Activated CD4-positive, alpha-beta T cell treated with anti-CD3 and anti-CD28 coated beads, Interleukin-2, Interleukin-6, amounts not matched to agents 100 ng/mL and 50 ng/mL, durations not matched to agents 16 hours and 8 hours (primary cell): Measurements from ENCODE around the gene LRP8.

Source experiments
- DNase-seq: peaks from one replicate; pipeline ENCODE4 v3.0.0-alpha.2; 2020

The LRP8 gene

DNA sequence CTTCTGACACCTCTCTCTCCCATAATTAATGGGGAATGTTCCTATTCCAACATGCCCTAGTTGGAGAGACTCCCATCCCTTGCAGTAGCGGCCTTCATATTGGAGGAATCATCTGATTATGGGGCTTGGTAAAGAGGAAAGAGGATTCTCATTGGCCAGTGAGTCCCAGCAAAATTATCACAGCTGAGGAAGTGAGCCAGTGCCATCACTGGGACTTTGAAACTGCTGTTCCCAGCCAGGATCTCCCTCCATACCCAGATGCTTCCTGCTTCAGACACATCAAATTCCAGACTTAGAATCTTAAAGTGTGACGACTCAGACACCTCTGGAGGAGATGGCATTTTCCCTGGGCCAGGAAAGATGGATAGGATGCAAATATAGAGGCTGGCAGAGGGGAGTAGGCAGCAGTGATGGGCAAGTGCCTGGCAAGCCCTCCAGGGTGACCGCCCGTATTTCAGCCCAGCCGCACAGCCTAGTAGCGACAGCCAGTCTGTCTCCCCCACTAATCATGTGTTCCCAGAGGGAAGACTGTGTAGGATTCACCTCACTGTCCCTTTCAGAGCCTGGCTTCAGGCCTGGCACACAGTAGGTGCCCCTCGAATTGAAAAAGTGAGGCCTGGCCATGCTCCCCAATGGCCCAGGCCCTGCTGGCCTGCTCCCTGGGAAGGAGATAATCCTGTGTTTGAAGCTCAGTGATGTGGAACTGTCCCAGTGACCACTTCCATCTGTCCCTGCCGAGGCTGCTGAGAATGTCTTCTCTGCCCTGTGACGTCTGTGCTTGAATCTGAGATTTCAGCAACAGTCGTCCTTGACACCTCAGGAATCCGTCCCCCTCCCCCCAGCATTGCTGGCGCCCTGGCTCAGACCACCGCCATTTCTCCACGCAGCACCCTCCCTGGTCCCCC, 48.3 kb downstream of the LRP8 start:
- no peak for DNase-seq

DNA sequence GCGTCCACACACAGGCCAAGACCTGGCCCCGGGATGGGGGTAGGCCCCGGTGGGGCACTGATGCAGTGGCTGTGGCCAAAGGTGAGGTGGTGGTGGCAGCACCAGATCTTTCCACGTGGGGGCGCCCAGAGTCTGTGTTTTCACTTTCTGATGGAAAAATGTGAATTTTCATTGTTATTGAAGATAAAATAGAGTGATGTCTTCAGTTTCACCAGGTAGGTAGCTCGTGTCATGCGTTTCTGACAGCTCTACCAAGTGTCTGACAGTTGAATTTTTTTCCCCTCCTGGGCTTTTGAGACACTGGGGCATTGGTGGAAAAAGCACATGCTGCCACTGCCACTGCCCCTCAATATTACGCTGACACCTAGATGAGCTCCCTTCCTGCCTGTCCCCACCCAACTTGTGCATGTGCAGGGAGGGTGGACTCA, 49.6 kb downstream of the LRP8 start:
- DNase-seq, result peak; percentile 56

DNA sequence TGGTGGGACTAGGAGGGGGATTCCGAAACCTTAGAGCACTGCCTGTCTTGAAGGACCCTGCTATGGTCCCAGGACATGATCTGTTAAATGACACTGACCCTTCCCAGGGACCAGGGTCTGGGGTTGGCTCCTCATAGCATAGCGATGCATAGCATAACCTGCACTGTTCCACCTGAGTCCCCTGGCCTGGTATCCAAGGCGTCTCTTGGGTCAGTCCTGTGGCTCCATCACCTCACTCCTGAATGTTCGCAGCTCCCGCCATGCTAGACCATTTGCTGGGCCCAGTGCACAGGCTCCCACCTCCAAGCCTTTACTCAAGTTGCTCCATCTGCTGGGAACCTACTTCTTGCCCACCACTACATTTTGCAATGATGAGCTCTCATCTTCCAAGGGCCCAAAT, 50.5 kb downstream of the LRP8 start:
- no peak for DNase-seq

DNA sequence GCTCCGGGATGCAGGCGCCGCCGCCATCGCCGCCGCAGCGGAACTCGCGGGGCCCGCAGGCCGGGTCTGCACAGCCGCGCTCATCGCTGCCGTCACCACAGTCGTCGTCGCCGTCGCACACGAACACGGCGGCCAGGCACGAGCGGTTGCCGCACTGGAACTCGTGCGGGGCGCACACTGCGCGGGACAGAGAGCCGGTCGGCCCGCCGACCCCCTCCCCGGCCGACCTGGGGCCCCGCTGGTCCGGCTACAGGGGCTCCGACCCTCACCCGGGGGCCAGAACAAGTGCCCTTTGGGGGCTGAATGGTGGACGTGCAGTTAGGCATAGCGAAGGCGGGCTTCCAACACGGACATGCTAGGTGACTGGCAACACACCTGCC, 51.0 kb downstream of the LRP8 start:
- DNase-seq, result no peak

DNA sequence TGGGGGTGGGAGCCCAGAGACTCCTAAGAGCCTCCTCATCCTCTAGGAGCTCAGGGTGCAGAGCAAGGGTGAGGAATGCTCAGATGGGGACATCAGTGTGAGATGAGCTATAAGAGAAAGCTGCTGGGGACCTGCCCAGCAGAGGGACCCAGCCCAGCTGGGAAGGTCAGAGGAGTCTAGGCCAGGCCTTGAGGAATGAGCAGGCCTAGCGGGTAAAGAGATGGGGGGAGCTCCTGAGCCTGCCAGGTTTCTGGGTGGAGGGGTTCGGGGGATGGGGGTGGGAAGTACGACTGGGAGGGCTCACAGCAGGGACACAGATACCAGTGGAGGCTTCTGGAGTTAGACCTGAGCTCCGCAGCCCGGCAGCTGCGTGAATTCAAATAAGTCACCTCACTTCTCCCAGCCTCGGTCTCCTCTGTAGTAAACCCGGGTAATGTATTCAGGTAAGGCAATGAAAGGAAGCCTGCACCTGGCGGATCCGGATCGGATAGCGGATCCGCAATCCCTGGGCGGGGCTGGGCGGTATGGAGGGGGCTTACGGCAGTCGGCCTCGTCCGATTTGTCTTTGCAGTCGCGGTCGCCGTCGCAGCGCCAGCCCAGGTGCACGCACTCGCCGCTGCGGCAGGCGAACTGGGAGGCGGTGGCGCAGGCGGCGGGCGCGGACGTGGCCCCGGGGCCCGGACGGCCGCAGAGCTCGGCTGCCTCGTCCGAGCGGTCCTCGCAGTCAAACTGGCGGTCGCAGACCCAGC, 51.5 kb downstream of the LRP8 start:
- DNase-seq, result no peak

DNA sequence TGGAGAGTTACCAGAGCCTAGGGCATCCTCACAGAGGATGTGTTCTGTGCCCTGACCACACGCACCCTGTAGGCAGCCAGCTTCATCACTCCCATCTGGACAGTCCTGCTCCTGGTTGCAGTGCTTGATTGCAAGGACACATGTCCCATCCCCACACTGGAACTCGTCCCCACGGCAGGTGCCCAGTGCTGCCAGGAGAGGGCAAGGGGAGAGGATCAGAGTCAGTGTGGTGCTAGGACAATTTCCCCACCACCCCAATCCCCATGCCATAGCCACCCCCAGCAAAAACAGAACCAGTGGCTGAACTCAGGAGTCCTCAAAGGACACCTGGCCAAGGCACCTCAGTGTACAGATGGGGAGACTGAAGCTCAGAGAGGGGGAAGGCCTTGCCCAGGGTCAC, 52.3 kb downstream of the LRP8 start:
- no peak for DNase-seq

DNA sequence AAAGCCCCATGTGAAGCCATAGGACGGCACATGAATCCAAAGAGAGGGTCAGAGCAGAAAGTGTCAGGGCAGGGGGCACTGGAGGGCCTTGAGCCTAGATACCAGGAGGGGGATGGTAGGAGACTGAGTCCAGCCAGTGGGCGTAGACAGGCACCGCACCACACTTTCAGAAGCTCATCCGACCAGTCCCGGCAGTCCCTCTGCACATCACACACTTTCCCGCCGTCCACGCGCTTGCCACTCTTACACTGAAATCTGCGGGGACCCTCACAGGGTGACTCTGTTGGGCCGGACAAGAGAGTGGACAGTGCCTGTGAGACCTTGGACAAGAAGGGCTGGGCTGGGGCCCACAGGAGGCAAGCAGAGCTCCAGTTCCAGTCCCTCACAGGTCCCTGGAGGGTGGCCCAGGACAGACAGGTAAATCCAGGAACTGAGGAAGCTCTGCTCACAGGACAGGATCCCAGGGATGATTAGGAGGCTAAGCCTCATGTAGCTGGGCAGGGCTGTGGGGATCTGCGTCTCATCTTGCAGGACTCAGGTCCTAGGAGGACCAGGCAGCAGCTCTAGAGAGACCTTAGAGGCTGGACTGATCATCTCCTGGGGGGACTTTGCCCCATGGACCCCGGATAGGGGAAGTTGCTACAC, 53.2 kb downstream of the LRP8 start:
- no peak for DNase-seq

DNA sequence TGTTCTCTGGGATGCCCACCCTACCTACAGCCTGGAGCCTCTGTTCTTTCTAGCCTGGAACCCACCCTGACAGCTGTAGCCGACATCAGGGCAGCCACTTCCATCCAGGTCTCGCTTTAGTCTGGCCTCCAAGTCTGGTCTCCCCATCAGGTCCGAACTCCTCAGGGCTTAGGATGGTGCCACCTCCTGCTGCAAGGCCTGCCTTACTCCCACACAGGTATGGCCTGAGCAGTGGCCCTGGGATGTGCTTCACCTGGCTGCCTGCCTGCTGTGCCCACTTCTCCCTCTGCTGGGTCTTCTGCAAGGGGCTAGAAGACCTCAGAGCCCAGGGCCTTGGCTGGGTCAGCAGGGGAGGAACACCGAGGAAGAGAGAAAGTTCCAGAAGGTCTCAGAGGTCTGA, 53.8 kb downstream of the LRP8 start:
- DNase-seq, result no peak

DNA sequence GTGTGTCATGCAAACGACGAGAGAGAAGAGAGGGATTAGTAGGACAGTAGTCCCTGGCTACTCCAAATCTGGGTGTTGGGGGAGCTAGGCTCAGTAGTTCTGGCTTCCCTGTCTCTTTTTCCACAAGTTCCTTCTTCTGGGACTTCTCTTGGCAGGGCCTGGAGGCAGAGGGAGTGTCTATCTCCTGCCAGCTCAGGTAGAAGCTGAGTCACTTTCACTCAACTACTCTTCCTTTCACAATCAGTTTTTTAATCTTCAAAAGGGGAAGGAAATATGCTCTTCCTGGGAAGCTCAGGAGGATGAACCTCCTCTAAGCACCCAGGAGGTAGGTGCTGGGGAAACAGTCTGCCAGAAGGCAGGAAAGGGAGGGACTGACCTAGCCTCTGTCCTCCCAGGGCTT, 54.3 kb downstream of the LRP8 start:
- DNase-seq, result no peak

DNA sequence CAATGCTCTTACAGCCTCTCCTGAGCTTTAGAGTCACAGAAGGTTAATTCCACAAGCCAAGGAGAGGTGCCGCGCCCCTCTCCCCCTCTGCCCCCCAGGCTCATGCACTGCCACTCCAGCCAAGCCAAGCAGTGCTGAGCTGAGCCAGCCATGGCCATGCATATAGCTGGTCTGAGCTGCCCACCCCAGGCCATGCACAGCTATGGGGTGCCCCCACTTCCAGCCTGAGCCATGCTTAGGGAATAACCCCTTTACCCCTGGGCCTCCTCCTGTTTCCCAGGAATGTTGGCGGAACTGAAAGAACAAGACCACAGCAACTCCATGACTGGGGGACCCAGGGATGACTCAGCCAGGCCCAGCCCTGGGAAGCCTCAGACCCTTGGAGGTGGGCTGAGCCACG, 55.5 kb downstream of the LRP8 start:
- no peak for DNase-seq

DNA sequence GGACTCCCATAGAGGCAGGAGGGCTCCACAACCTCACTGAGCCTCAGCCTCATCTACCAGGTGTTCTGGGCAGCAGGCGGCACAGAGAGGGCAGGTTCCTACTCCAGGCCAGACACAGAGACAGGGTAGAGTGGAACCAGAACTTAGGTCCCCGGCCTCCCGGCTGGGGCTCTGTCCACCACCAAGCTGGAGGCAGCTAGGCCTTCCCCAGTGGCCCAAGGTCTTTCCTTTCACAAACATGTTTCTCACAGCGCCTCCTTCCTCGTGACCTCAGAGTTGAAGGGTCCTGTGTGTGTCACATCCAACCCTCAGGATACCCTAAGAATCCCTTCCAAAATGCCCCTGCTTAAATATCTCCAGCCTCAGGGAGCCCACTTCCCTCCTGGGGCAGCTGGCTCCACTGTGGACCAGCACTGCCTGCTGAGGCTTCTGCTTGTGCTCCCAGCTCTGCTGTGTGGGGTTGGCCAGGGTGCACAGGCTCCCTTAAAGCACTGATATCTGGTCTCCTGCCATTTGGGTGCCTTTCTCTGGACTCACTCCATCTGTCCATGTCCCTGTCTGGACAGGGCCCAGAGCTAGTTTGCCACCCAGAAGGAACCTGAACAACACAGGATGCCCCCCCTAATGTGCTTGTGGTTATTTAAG, 56.3 kb downstream of the LRP8 start:
- DNase-seq, result no peak

DNA sequence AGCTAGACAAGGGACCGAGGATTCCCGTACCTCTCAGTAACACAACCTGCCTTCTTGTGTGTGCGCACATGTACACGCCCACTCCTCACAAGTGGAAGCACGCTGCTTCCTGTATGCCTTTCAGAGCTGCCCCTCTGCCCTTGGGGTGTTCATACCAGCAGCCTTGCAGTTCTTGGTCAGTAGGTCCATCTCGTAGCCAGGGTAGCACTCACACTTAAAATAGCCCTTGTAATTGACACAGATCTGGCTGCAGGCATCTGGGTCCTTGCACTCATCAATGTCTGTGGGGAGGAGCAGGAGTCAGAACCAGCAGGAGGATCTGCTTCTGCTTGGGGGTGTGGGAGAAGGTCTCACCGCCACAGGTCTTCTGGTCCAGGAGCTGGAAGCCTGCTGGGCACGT, 57.0 kb downstream of the LRP8 start:
- DNase-seq, result no peak

DNA sequence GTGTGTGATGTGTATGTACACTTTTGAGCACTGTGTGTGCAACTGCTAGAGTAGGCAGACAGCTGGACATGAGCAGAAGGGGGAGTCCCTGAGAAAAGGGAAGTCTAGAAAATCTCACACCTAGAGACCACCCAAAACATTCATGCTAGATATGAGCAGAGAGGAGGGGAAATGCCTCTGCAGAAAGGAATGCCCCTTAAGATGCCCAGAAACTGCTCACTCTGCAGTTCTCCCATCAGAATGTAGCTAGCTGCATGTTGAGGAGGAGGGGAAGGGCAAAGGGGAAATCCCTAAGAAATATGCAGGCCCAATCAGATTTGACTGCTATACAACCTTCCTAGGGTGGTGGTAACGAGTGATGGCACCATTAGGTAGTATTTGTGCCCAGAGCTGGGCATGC, 57.8 kb downstream of the LRP8 start:
- no peak for DNase-seq

DNA sequence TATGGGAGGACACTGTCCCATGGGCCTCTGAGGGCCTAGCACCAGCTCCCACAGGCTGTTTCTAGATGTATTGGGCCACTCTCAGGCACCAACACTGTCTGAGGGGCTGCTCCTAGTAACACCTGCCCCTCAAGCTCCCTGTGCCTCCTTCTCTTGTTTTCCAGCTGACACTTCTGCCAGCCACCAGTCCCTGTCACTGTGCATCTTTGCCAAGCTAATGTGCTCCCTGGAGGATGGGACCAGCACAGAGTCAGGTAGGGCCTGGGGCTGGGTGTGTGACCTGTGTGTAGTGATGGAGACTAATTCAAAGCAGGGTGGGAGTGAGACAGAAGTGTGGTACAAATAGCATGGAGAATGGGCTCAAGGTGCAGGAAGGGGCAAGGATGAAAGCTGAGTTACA, 60.1 kb downstream of the LRP8 start:
- no peak for DNase-seq

DNA sequence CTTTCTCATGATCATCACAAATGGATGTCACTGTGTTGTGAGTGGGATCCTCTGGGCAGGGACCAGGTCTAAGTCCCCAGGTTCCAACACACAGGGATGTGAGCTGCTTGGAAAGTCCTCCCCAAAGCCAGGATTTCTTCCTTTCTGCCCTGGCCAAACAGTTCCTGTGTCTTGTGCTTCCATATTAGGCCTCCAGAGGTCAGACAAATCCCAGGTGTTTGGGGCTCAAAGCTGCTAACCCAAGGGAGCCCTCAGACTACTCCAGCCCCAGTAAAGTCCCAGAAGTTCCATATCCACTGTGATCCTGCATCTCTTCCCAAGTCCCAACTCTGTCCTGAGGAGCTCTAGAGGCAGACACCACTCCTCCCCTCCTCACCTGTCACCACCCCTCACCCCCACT, 61.8 kb downstream of the LRP8 start:
- DNase-seq, result no peak

DNA sequence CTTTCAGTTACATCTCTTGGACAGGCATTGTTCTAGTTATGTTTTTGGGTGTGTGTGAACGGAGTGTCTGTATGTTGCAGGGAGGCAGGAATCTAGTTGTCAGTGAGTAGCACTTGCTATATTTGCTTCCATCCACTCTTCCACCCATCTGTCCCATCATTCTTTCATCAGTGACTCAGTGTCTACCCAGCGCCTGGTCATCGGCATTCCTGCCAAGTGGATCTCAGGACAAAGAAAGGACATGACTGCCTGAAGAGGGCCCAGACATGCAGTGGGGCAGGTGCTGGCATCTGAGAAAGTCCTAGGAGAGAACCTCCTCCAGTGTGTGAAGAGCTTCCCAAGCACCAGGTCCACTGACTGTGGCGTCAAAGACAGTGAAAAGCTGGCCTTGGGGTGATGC, 62.3 kb downstream of the LRP8 start:
- DNase-seq, result no peak

DNA sequence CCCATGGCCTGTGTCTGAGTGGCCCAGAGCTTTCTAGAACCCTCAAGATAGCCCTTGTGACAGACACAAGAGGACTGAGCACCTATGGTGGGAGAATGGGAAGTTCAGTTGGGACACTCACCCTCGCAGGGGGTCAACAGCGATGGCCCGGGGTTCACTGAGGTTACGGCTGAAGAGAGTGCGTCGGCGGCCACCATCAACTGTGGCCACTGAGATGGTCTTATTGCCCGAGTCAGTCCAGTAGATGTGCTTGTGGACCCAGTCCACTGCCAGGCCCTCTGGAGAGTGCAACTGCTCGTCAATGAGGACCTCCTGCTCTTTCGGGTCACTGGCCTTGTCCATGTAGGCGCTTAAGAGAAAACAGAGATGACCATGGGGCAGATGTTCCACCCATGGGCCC, 63.8 kb downstream of the LRP8 start:
- DNase-seq, result no peak

DNA sequence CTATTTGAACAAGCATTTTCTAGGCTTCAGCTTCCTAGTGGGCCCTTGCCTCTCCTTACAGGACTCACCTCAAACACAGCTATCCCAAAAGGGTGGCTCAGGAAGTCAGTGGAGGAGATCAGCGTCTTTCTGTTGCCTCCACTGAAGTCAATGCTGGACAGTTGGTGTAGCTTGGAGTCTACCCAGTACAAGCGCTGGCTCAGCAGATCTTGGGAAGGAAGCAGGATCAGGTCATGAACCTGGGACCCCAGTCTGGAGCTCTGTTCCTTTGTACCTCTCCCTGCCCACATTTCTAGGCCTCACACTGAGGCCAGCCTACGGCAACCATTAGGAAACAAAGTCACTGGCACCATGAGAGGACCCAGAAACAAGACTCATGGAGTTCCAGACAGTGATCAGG, 65.9 kb downstream of the LRP8 start:
- DNase-seq, result no peak

DNA sequence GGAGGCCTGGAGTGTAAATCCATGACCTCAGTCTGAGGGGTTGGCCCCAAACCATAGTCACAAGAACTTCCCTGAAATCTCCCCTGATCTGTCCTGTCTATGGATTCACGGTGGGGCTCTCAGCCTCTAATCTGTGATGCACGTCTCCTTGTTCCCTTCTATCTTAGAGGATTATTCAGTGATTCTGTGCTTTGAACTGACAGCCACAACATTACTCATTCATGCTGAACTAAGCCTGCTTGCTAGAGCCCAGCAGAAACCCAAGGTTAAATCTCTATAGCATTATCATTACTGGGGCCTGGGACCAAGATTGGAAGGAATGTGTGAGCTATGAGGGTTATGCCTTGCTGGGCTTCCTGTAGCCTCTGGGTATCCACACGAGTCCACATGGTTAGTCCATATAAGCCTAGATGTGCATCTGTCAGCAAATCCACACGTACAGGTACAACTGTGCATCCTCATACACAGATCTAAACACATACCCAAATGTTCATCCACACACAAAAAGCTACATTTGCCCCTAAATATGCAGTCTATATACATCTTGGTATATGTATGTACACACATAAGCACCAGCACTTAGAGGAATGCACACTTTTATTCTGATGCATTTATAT, 67.1 kb downstream of the LRP8 start:
- DNase-seq, result no peak

DNA sequence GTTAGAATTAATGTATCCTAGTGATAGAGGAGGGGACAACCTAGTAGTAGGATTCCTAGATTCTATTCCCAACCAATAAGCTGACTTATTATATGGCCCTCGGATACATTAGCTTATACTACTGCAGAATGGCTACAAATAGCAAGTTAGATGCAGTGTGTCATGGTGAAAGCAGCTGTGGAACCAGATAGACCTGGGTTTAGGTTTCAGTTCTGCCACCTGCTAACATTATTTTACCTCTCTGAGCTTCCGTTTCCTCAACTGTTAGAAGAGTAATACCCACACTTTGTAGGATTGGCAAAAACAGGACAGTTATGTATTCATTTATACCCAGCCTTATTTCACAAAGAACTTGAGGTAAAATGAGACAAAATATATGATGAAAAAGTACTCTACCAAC, 67.9 kb downstream of the LRP8 start:
- DNase-seq, result no peak

DNA sequence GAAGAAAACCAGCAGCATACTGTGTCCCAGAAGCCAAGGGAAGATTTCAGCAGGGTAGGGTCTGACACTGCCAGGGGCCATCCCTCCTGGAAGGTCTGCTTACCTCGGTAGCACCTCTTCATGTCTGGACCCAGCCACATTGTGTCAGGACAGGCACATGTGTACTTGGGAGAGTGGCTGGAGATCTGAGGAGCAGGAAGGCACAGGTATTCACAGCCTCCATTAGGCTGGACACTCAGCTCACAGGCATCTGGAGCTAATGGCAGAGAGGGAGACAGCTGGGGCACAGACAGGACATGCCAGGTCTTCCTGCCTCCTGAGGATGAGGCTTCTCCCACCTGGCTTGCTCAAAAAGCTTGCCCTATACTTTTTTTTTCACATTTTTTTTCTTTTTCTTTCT, 69.7 kb downstream of the LRP8 start:
- no peak for DNase-seq

DNA sequence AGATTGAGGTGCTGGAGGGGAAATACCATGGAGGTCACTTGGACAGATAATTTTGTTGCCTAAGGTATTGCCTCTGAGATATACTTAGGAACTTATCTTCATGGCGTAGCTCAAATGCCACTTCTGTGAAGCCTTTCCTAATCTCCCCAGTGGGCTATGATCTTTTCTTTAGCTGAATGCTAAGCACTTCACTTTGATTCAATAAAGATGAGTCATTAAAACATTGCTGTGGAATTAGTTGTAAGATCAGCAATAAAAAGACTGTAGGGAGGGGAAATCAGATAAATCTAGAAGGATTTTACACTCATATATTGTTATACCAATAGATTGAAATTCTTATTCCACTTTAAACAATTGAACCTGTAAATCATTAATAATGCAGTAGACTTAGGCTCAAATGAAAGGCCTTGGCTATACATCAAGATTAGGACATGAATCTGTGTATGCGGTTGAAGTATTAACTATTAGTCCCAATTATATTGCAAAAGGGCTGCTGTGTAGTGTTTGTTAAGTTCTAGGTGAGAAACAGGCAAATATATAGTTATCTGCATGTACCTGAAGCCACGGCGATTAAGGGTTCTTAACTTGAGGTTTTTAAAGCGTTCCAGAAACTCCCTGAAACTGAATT, 70.3 kb downstream of the LRP8 start:
- DNase-seq, result no peak
